Neural cell (in vitro differentiated cells): Measurements from ENCODE around the gene INPP4B.

Experiments used
- MXI1 ChIP-seq: fragments of 450-650 bp; conservative IDR thresholded peaks from 2 replicates; pipeline ENCODE4 v1.6.1; 2014; ENCODE audit warnings: antibody characterized with exemption, mild to moderate bottlenecking; ENCODE audit not compliant: poor library complexity, severe bottlenecking
- POLR2AphosphoS5 ChIP-seq: IDR thresholded peaks from 2 replicates; pipeline ENCODE4 v1.6.1; 2012
- REST ChIP-seq: IDR thresholded peaks from 2 replicates; pipeline ENCODE4 v1.6.1; 2012; ENCODE audit warnings: borderline replicate concordance
- TF ChIP-seq, protein P1 (sequence below): fragments of 450-650 bp; IDR thresholded peaks from 2 replicates; pipeline ENCODE4 v1.5.1; 2014; ENCODE audit warnings: antibody characterized with exemption, mild to moderate bottlenecking, moderate library complexity; ENCODE audit not compliant: poor library complexity, severe bottlenecking

GRCh38 chr4:142465526-142465925, 380.6 kb downstream of the INPP4B start:
- no peak for TF ChIP-seq POLR2AphosphoS5
- TF ChIP-seq, protein P1, sequence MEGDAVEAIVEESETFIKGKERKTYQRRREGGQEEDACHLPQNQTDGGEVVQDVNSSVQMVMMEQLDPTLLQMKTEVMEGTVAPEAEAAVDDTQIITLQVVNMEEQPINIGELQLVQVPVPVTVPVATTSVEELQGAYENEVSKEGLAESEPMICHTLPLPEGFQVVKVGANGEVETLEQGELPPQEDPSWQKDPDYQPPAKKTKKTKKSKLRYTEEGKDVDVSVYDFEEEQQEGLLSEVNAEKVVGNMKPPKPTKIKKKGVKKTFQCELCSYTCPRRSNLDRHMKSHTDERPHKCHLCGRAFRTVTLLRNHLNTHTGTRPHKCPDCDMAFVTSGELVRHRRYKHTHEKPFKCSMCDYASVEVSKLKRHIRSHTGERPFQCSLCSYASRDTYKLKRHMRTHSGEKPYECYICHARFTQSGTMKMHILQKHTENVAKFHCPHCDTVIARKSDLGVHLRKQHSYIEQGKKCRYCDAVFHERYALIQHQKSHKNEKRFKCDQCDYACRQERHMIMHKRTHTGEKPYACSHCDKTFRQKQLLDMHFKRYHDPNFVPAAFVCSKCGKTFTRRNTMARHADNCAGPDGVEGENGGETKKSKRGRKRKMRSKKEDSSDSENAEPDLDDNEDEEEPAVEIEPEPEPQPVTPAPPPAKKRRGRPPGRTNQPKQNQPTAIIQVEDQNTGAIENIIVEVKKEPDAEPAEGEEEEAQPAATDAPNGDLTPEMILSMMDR = no peak
- TF ChIP-seq MXI1 = no peak
- TF ChIP-seq REST = no peak
